GM18907 (cell line): Measurements from ENCODE around the gene PPM1J.
"Not testable (repeated sequence)": the region's sequence is repeated elsewhere in the genome, so short reads cannot be mapped to it uniquely, and the experiment has no call there.

Experiments
- ATAC-seq: cut with Tn5 transposase; IDR thresholded peaks from one replicate; pipeline ENCODE4 v1.9.1; 2021; ENCODE audit warnings: mild to moderate bottlenecking, moderate library complexity; ENCODE audit not compliant: unreplicated experiment

The PPM1J gene, protein sequence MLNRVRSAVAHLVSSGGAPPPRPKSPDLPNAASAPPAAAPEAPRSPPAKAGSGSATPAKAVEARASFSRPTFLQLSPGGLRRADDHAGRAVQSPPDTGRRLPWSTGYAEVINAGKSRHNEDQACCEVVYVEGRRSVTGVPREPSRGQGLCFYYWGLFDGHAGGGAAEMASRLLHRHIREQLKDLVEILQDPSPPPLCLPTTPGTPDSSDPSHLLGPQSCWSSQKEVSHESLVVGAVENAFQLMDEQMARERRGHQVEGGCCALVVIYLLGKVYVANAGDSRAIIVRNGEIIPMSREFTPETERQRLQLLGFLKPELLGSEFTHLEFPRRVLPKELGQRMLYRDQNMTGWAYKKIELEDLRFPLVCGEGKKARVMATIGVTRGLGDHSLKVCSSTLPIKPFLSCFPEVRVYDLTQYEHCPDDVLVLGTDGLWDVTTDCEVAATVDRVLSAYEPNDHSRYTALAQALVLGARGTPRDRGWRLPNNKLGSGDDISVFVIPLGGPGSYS

GRCh38 chr1:112715264-112716053 is at the start of gene PPM1J:
TSS of gene PPM1J (minus strand) at chr1:112715332. CDS start at chr1:112715301, 31 bp downstream.
- ATAC-seq = peak; percentile 82

DNA sequence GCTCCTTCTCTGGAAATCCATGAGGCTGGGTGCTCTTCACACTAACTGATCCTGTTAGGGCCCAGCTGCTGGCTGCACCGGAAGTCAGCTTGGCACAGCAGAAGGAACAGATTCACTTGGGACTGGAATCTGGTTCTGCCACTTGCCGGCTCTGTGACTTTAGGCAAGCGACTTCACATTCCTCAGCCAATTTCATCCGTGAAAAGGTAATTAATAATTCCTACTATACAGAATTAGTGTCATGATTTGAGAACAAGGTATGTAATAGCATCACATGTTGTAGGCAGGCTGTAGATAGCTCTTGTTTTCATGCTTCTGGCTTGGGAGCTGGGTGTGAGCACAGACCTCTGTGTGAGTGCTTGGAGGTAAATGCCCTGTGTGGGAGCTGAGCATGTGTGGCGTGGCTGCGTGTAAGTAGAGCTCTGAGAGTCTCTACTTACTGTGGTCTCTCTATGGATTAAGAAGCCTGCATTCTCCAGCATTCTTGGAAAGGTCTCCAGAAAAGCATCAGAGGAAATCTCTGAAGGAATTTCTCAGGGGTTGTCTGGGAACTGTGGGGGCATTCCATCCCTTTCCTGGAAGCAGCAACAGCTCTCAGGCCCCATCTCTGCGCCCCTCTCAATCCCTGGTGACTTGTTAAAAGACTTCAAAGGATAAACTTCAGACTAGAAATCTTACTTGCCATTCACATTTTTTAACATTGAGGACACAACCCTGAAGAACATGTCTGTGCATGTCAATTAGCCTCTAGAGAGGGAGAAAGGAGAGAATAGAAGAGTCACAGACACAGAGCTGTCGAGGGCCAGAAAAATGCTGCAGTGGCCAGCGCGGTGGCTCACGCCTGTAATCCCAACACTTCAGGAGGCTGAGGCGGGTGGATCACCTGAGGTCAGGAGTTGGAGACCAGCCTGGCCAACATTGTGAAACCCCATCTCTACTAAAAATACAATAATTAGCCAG is 47.7 kb upstream of the PPM1J start:
- no peak for ATAC-seq

GRCh38 chr1:112761714-112762480 is 46.8 kb upstream of the PPM1J start:
- no peak for ATAC-seq

DNA sequence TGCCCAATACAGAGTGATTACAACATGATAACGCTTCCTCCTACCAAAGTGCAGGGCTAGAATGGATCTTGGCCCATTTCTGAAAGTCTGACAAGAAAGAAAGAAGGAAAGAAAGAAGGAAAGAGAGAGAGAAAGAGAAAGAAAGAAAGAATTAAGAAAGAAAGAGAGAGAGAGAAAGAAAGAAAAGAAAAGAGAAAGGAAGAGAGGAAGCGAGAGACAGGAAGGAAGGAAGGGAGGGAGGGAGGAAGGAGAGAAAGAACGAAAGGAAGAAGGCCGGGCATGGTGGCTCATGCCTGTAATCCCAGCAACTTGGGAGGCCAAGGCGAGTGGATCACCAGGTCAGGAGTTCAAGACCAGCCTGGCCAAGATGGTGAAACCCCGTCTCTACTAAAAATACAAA is 44.1 kb upstream of the PPM1J start:
- no peak for ATAC-seq

GRCh38 chr1:112754116-112754628 is 39.0 kb upstream of the PPM1J start:
- no peak for ATAC-seq

GRCh38 chr1:112748396-112748795 is 33.3 kb upstream of the PPM1J start:
- no peak for ATAC-seq

- no peak for ATAC-seq
Observed at GRCh38 chr1:112744009-112744578, 29.0 kb upstream of the PPM1J start.

GRCh38 chr1:112743174-112744008 is 28.3 kb upstream of the PPM1J start:
- no peak for ATAC-seq

DNA sequence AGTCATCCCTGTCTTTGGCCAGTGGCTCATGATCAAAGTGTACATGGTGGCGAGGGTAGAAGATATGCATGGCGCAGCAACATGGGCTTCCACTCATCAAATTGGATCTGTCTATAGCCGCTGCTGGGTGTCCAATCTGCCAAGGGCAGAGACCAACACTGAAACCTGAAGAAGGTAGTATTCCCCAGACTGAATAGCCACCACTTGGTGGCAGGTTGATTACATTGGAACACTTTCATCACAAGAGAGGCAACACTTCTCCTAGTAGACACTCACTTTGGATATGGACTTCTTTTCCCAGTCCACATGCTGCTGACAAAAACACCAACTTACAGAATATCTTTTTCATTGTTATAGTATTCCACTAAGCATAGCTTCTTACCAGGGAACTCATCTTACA is 22.4 kb upstream of the PPM1J start:
- no peak for ATAC-seq

GRCh38 chr1:112735752-112736151 is 20.6 kb upstream of the PPM1J start:
- no peak for ATAC-seq

- ATAC-seq = no peak
Observed at GRCh38 chr1:112731451-112731850, 16.3 kb upstream of the PPM1J start.

DNA sequence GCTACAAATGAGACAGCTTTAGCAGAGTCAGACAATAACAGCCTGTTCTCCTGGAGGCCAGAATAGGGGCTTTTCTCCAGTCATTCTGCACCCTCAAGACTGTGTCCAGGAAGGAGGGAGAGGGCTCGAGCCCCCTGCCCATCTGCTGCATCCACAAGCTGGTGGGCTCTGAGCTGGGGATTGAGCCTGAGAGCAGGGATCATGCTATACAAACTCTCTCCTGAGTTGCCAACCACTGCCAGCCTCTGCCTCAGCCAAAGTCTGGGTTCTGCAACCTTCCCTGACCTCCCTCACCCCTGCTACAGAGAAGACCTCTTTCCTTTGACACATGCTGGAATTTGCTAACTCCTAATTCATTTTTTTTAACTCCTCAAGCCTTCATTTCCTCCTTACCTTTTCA is 14.8 kb upstream of the PPM1J start:
- no peak for ATAC-seq

GRCh38 chr1:112729011-112729410 is 13.9 kb upstream of the PPM1J start:
- not testable (repeated sequence) for ATAC-seq

DNA sequence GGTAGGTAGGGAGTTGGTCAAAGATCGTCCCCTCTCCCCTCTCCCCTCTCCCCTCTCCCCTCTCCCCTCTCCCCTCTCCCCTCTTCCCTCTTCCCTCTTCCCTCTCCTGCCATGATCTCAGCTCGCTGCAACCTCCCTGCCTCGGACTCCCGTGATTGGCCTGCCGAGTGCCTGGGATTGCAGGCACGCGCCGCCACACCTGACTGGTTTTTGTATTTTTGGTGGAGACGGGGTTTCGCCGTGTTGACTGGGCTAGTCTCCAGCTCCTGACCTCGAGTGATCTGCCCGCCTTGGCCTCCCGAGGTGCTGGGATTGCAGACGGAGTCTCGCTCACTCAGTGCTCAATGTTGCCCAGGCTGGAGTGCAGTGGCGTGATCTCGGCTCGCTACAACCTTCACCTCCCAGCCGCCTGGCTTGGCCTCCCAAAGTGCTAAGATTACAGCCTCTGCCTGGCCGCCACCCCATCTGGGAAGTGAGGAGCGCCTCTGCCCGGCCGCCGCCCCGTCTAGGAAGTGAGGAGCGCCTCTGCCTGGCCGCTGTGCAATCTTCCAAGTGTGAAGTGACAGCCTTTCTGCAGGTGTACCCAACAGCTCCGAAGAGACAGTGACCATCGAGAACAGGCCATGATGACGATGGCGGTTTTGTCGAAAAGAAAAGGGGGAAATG is 13.3 kb upstream of the PPM1J start:
- not testable (repeated sequence) for ATAC-seq

- ATAC-seq = no peak
Observed at GRCh38 chr1:112727716-112728115, 12.6 kb upstream of the PPM1J start.

GRCh38 chr1:112724240-112724639 is 9.1 kb upstream of the PPM1J start:
- not testable (repeated sequence) for ATAC-seq

DNA sequence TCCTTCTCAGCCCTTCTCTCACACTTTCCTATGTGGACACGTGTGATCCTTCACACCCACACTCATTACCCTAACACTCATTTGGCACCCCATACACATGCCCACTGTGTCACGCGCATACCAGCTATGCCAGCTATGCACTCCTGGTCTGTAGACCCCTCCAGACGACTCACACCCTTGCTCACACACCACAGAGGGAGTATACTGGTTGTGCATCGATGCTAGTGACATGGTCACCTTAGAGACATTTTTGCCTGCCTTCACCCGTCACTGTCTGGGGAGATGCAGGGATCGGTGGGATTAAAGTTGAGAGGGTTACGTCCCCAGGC is 8.3 kb upstream of the PPM1J start:
- ATAC-seq = no peak
